Motor neuron (in vitro differentiated cells): Measurements from ENCODE around the gene SF1. TPM values are rescaled to one million over a fixed set of nuclear protein-coding genes. Genes with fewer than 3 reads are reported as not detected.

Experiments used
- ATAC-seq, 8 experiments: fragments of 200-7000 bp; cut with Tn5 transposase; replicated peaks in 6 of 8; 2 replicates each; pipeline ENCODE4 v1.8.0; 2021; ENCODE audit warnings: mild to moderate bottlenecking in 8 of 8, moderate library complexity in 8 of 8
- H3K27ac ChIP-seq, 2 donors: fragments of 250-450 bp; sonication (Bioruptor Pico); 2 replicates each; pipeline ENCODE4 v1.9.0; 2021; ENCODE audit warnings: antibody characterized with exemption in 2 of 2, mild to moderate bottlenecking in 2 of 2, moderate library complexity in 1 of 2
- H3K4me1 ChIP-seq, 2 donors: fragments of 250-450 bp; sonication (Bioruptor Pico); replicated peaks in 1 of 2; 2 replicates each; pipeline ENCODE4 v1.6.1; 2021; ENCODE audit warnings: antibody characterized with exemption in 2 of 2, mild to moderate bottlenecking in 2 of 2, moderate library complexity in 1 of 2
- H3K4me3 ChIP-seq, 5 donors: fragments of 250-450 bp; sonication (Bioruptor Pico); 2 replicates each; pipeline ENCODE4 v1.9.0; 2021; ENCODE audit warnings: antibody characterized with exemption in 5 of 5, mild to moderate bottlenecking in 5 of 5, moderate library complexity in 4 of 5
- WGBS, 10 experiments: fragments of 450-650 bp; shearing (Covaris generic); methylation state at CpG; one replicate each; pipeline ENCODE4 v1.0.0; 2022; 5-methylcytosine and 5-hydroxymethylcytosine counted together
- in situ Hi-C, 9 experiments: fragments of 400-800 bp; cut with MboI; loops; one replicate each; pipeline ENCODE4 v1.15.0; 2021; ENCODE audit warnings: low sequenced_read_pairs in 9 of 9, low pct_unique_long_range_greater_than_20kb in 2 of 9; ENCODE audit not compliant: unreplicated experiment in 9 of 9
- total RNA-seq, 8 experiments: library from RNA; unstranded; fragments of 300-600 nt; gene quantifications; 2 replicates each; pipeline versions ENCODE4 v1.2.3 to v1.2.4, GENCODE V29; 2022

Gene SF1
- total RNA-seq, 8 experiments from 2014 or later, result 65.8 to 317 (median 98.9) TPM

DNA sequence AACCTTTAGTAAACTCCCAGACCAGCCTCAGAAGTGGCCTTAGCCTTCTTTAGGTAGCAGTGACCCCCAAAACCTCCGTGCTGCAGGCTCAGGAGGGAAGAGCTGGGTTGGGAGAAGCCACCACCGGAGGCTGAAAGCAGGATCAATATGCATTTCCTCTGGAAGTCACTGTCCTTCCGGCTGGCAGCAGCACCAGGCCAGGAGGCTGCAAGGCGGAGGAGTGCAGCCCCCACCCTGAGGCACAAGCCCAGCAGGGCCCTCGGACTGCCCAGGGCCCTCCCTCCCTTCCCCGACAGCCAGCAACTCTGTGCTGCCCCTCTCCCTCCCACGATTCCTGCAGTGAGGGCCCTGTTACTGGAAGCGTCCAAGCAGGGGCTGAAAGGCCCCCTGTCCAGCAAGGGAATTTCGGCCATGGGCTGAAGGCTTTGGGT, 52.1 kb downstream of the SF1 start:
- H3K27ac ChIP-seq, result peak overlapping the region; percentile 74 to 86

DNA sequence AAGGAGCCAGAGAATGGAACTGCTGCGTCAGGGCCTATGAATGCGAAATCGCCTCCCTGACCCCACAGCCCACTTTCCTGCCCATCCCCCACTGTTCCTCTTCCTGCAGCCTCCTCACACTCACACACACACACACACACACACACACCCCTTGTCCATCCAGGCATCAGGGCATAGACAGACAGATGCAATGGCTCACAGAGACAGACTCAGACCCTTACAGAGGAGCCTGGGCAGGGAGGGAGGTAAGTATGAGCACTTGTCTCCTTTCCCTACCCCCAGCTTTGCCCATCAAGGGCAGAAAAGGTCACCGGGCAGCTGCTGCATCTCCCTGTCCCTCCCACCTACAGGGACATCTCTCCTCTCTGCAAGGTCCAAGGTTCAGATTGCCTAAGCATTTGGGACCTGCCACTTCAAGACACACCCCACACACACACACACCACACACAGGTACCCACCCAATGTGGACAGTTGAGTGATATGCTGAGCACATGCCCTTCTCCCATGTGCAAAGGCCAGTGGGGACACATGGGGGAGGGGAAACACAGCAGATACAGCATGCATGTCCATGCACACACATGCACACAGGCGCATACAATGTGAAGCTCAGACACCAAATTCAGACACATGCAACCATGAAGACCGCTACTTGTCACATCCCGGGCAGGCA, 53.3 kb downstream of the SF1 start:
- H3K27ac ChIP-seq, result peak overlapping the region; percentile 74 to 86
- WGBS, 10 experiments, result 47 to 100% (median 75%) methylated on average over 1 to 3 of the region's 7 CpGs; no CpG with 5 or more reads in 7 of the 10 experiments
- no peak overlapping the region for H3K4me3 ChIP-seq
- H3K4me1 ChIP-seq, result peaks cover 46 to 50% of the 10 kb centered on the region in 2 donors
- in situ Hi-C loops, result no loop called here
- peak in 3 of 8 experiments; percentile 8 to 40 (median 21) for ATAC-seq

More for the DNA sequence above, 52.1 kb downstream of the SF1 start:
- ATAC-seq, result peak in 5 of 8 experiments; percentile 3 to 20 (median 12)
- Histone ChIP-seq H3K4me1 (peaks cover 39 to 44% of the 10 kb centered on the region in 2 donors), H3K4me3 (no peak overlapping the region)
- 0 to 50% (median 19%) methylated on average over 1 to 3 of the region's 9 CpGs; no CpG with 5 or more reads in 6 of the 10 experiments for WGBS, 10 experiments
- in situ Hi-C loops, result no loop called here

DNA sequence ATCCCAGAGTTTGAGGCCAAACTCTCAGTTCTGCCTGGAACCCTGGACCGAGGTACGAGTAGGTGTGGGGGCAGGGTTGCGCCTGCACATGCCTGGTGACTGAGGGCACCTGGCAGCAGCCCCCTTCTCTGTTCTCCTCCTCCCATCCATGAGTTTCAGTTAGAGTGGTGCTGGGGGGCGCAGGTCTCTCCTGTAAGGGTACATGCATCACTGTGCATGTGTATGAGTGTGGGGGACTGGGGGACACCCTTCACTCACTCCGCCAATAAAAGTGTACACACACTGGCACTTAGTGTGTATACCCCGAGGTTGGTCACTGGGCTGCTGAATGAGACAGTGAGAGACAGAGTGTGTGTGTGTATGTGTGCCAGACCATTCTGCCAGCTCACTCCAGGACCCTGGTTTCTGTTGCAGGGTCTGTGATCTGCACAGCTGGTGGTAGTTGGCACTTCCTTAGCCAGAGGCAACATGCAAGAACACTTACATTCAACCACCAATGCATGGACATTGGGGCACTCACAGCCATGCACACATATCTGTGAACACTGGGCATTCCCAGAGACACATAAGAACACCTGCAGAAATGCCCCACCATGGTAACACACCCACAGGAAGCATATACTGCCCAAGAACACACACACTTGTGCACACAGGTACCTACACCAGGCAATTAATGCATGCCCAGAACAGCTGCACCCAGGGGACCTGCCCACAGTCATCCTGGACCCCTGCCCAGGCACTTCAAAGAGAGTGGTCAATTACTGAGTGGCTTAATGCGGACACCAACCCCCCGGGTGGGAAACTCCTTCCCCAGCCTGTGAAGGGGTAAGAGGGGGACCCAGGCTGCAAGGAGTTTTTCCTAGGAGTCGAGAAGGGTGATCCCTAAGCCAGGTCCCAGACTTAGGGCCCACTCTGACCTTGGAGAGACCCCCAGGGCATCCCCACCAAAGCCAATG, 54.2 kb downstream of the SF1 start:
- Histone ChIP-seq H3K4me1 (peaks cover 42 to 50% of the 10 kb centered on the region in 2 donors), H3K4me3 (no peak overlapping the region), H3K27ac (peak overlapping the region; percentile 74 to 86)
- 50 to 90% (median 50%) methylated on average over 1 to 2 of the region's 9 CpGs; no CpG with 5 or more reads in 7 of the 10 experiments for WGBS, 10 experiments
- no peak for ATAC-seq
- in situ Hi-C loops, result no loop called here

DNA sequence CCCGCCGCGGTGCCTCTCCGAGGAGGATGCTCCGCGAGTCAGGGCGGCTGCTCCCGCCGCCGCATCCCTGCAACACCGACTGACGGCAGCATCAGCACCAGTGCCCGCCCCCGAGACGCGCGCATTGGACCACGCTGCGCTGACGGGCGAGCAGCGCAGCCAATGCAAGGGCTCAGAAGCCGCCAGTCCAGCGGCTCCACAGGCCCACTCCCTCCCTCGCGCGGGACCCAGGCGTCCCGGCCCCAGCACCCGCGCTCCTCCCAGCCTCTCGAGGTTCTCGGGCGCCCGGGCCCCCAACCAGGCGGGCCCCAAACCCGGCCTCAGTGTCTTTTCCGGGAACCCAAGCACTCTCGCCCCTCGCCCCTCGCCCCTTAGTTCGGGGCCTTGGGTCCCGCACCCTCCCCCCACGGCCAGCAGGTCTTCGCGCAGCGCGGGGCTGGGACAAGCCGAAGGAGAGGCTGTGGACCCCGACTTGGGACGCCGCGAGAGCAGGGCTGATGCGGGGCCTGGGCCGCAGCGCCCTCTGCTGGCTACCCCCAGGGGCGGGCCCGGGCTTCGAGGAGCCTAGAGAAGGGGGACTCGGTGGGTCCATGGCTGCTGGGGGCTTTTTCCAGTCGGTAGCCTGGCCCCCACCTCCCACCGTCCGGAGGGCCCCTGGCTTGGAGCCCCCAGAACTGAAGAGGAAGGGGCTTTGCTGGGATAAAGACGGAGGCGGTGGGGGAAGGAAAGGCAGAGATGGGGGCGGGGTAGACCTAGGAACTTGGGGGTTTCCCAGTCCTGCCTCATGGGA, 55.0 kb downstream of the SF1 start, which contains the start of gene NRXN2:
Gene NRXN2 (minus strand): TSS at position 81 of the 790 bp plus-strand sequence. CDS start 9,498 bp downstream, outside the sequence.
- peak within 1 kb of the TSS; percentile 55 to 83 (median 71) for H3K4me3 ChIP-seq
- in situ Hi-C loops, result no loop called here
- WGBS, 10 experiments, result 0% methylated on average over 5 of the region's 66 CpGs; no CpG with 5 or more reads in 9 of the 10 experiments
- peak within 1 kb of the TSS; percentile 89 to 97 for H3K27ac ChIP-seq
- peak; percentile 85 to 99 (median 89) for ATAC-seq
- H3K4me1 ChIP-seq, result peaks cover 42 to 50% of the 10 kb centered on the region in 2 donors

DNA sequence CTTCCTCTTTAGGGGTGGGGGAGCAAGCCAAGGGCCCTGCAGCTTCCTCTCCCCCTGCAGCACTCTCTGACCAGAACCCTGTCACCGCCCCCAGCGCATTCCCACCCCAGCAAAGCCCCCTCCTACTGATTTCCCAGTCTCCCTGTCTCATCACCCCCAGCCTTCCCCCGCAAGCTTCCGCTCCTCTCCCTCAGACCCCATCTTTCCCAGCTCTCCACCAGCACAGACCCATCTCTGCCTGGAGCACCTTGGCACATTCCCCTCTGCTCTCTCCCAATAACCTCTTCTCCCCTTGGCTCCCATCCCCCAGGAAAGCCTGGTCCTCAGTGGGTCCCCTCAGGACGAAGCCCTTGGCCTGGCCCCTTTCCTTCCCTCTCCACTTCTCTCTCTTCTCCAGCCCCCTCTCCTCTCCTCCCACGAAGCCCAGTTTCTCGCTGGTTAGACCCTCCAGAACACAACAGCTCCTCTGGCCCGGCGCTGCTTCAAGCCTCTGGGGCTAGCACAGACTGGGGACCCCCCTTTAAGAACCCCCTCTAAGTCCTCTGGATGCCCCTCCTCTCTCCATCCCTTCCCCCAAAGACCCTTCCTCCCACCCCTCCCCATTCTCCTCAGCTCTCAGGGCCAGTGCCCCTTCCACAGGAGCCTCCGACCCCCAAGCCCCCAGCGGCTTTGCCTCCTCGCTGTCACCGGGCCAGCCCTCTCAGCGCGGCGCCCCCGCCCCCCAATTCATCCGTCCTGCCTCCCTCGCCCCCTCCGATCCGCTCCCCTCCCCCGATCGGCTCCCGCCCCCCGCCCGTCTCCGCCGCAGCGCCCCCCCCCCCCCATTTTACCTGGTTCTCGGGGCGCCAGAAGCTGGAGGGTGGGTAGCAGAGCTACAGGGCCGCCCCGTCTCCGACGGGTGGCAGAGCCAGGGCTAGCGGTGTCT, 55.9 kb downstream of the SF1 start:
- H3K4me1 ChIP-seq, result peaks cover 46 to 54% of the 10 kb centered on the region in 2 donors
- H3K4me3 ChIP-seq, result peak overlapping the region; percentile 55 to 83 (median 71)
- in situ Hi-C loops, result no loop called here
- H3K27ac ChIP-seq, result peak overlapping the region; percentile 89 to 97
- no CpG with 5 or more reads among the region's 36 CpGs for WGBS, 10 experiments
- ATAC-seq, result peak in 5 of 8 experiments; percentile 2 to 23 (median 14)

DNA sequence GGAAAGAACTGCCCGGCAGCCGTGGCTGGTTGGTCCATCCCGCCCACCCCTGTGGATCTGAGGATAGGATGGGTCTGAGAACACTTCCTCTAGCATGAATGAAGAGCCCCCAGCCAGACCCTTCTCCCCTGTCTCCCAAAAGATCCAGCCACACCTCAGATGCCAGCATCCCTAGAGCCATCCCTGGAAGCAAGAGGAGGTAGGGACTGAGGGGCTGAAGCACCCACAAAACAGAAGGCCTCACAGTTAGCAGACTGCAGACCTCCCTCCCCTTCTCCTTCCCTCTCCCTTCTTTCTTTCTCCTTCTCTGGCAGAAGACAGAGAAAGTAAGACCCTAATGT, 57.0 kb downstream of the SF1 start:
- in situ Hi-C loops, result no loop called here
- WGBS, 10 experiments, result no CpG with 5 or more reads among the region's 3 CpGs
- Histone ChIP-seq H3K27ac (no peak overlapping the region), H3K4me1 (peaks cover 53 to 60% of the 10 kb centered on the region in 2 donors), H3K4me3 (peak overlapping the region; percentile 55 to 83 (median 71))
- ATAC-seq, result no peak

DNA sequence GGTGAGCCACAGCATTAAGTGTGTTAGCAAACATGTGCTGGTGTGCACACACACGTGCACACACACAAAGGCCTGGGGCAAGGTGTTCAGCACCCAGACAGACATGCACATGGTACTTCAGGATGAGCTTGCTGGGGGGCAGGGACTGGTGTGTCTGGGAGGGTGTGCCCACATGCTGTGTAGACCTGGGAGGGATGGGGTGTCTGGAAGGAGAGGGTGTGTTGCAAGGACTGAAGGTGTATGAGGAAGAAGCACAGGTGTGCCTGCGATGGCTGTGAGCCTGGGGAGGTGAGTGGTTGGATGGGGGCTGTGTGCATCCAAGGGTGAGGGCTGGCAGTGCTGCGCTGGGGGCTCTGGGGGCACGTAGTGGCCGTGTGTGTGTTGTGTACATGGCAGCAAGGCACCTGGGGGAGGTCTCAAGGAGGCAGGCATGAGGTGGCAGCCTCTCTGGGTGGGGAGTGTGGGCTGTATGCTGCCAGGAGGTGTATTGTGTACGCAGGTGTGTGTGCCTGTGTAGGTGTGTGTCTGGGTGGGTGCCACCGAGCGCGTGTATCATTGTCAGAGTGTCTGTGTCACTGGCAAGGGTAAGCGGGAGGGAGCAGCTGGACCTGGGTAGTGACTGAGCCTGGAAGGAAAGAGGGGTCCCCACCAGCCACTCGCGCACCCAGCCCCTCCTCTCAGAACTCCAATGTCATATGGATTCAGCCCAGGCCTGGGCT, 57.5 kb downstream of the SF1 start:
- peaks cover 53 to 60% of the 10 kb centered on the region in 2 donors for H3K4me1 ChIP-seq
- no peak overlapping the region for H3K27ac ChIP-seq
- in situ Hi-C loops, result no loop called here
- H3K4me3 ChIP-seq, result peak overlapping the region; percentile 55 to 83 (median 71)
- ATAC-seq, result peak in 2 of 8 experiments; percentile 1 to 2
- WGBS, 10 experiments, result 30 to 100% (median 80%) methylated on average over 1 to 2 of the region's 12 CpGs; no CpG with 5 or more reads in 7 of the 10 experiments

DNA sequence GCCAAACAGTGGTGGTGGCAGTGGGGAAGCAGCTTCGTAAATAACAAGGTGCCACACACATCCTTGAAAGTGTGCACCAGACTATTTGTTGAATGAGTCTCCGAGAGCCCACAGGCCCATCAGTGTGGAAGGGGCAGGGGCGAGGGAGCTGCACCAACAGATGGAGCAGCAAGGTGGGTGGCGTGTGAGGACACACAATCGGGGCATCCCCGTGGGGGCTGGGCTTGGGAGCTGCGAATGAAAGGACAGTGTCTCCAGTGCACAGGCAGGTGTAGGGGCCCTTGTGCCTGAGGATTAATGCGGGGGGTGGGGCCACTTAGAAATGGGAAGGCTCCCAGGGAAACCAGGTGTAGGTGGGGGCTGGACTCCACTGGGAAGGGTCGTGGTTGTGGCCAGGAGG, 58.2 kb downstream of the SF1 start:
- Histone ChIP-seq H3K27ac (no peak overlapping the region), H3K4me1 (peaks cover 48 to 59% of the 10 kb centered on the region in 2 donors), H3K4me3 (no peak overlapping the region)
- in situ Hi-C loops, result no loop called here
- ATAC-seq, result no peak
- WGBS, 10 experiments, result 57 to 80% (median 60%) methylated on average over 1 to 3 of the region's 9 CpGs; no CpG with 5 or more reads in 6 of the 10 experiments

DNA sequence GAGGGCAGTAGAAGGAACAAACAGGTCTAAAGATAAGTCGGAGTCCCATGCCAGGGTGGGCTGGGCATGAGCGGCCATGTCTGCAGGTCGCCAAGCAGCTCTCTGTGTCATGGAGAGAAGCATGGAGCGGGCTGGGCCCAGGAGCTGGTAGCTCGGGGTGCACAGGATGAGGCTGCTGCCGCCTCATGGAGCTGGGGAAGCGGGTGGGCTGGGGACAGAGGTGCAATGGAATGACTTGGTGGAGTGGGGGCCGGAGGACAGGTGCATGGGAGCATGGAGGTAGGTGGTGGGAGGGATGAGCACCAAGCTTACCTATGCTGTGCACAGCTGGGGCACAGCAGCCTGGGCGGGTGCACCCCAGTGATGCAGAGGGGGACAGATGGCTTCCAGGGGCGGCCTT, 58.9 kb downstream of the SF1 start:
- H3K4me1 ChIP-seq, result peaks cover 42 to 59% of the 10 kb centered on the region in 2 donors
- H3K4me3 ChIP-seq, result no peak overlapping the region
- in situ Hi-C loops, result no loop called here
- 90% methylated on average over 2 of the region's 10 CpGs; no CpG with 5 or more reads in 9 of the 10 experiments for WGBS, 10 experiments
- no peak for ATAC-seq
- no peak overlapping the region for H3K27ac ChIP-seq

DNA sequence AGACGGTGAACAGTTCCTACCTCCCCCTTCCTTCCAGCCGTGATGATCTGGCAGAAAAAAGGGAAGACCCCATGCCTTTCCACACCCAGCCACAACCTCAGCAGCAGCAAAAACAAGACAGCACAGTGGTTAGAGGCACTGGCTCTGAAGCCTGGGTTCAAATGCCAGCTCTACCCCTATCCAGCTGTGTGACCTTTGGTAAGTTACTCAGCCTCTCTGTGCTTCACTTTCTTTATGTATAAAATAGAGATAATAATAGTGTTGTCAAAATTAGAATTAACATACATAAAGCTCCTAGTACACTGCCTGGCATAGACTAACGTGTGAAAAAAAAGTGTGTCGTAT, 59.6 kb downstream of the SF1 start:
- in situ Hi-C loops, result no loop called here
- H3K27ac ChIP-seq, result no peak overlapping the region
- peaks cover 42 to 59% of the 10 kb centered on the region in 2 donors for H3K4me1 ChIP-seq
- H3K4me3 ChIP-seq, result no peak overlapping the region
- 29 to 94% (median 80%) methylated on average over 1 to 4 of the region's 4 CpGs; no CpG with 5 or more reads in 2 of the 10 experiments for WGBS, 10 experiments
- ATAC-seq, result no peak

DNA sequence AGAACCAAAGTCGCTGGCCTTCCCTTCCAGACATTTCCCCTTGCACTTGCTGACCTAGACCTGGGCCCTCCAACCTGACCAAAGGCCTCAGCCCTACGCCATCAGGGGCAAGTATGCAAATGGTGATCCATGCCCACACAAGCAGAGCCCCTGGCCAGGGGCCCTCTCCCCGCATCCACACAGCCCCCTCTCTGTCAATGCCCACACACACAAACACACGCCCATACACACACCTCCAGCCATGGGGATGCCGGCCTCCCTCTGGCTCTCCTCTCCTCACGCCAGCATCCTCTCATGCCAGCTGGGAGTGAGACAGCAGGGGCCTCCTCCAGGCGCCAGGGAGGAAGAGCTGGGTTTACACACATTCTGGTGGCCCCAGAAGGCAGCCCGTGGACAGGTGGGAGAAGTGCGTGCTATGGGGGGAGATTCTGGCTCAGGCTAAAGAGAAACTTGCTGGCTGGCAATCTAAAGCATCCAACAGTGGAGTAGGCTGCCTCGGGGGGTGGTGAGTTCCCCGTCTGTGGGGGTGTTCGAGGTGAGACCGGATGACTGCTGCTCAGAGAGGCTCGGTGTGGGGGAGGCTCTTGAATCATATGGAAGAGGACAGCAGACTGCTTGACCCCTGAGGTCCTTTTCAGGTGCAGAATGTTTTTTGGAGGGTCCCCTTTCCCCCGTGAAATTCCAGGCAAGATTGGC, 60.1 kb downstream of the SF1 start:
- no peak for ATAC-seq
- peaks cover 45 to 61% of the 10 kb centered on the region in 2 donors for H3K4me1 ChIP-seq
- 10 to 100% (median 77%) methylated on average over 1 to 5 of the region's 15 CpGs; no CpG with 5 or more reads in 5 of the 10 experiments for WGBS, 10 experiments
- H3K27ac ChIP-seq, result no peak overlapping the region
- H3K4me3 ChIP-seq, result no peak overlapping the region
- in situ Hi-C loops, result no loop called here
